GM11168 (cell line): ENCODE measurements around the gene DAB2IP.
"Not testable (repeated sequence)": the region's sequence is repeated elsewhere in the genome, so short reads cannot be mapped to it uniquely, and the experiment has no call there.

Experiments
- in situ Hi-C: fragments of 300-500 bp; cut with MboI; formaldehyde crosslinking; loops from one replicate; pipeline ENCODE4 v1.12.0; 2022; ENCODE audit warnings: low sequenced_read_pairs; ENCODE audit not compliant: unreplicated experiment

DAB2IP gene

GRCh38 chr9:121641224-121641611 lies 10.2 kb upstream of the DAB2IP start:
- in situ Hi-C loops = no loop called here

GRCh38 chr9:121642758-121643157 lies 8.7 kb upstream of the DAB2IP start:
- in situ Hi-C loops = no loop called here

- in situ Hi-C loops = no loop called here
Measured at GRCh38 chr9:121643473-121643872, 8.0 kb upstream of the DAB2IP start.

GRCh38 chr9:121644040-121644439 lies 7.4 kb upstream of the DAB2IP start:
- in situ Hi-C loops = not testable (repeated sequence)

GRCh38 chr9:121645003-121645402 lies 6.4 kb upstream of the DAB2IP start:
- in situ Hi-C loops = no loop called here

GRCh38 chr9:121645853-121646807 lies 5.3 kb upstream of the DAB2IP start:
- in situ Hi-C loops = no loop called here

- in situ Hi-C loops = no loop called here
Measured at GRCh38 chr9:121646992-121647391, 4.4 kb upstream of the DAB2IP start.

GRCh38 chr9:121648172-121648571 lies 3.3 kb upstream of the DAB2IP start:
- in situ Hi-C loops = no loop called here

GRCh38 chr9:121648799-121649198 lies 2.6 kb upstream of the DAB2IP start:
- in situ Hi-C loops = no loop called here

- in situ Hi-C loops = no loop called here
Measured at GRCh38 chr9:121649476-121650216, 1.8 kb upstream of the DAB2IP start.

GRCh38 chr9:121650217-121651007 lies 1.0 kb upstream of the DAB2IP start:
- in situ Hi-C loops = no loop called here

GRCh38 chr9:121651008-121651294 lies 483 bp upstream of the DAB2IP start:
- in situ Hi-C loops = no loop called here

GRCh38 chr9:121652021-121652837 lies 795 bp downstream of the DAB2IP start:
- in situ Hi-C loops = no loop called here

GRCh38 chr9:121652838-121653231 lies 1.4 kb downstream of the DAB2IP start:
- in situ Hi-C loops = no loop called here

GRCh38 chr9:121654499-121655140 lies 3.2 kb downstream of the DAB2IP start:
- in situ Hi-C loops = no loop called here

- in situ Hi-C loops = no loop called here
Measured at GRCh38 chr9:121655231-121655755, 3.9 kb downstream of the DAB2IP start.

GRCh38 chr9:121656941-121657470 lies 5.6 kb downstream of the DAB2IP start:
- in situ Hi-C loops = no loop called here

GRCh38 chr9:121658166-121658565 lies 6.7 kb downstream of the DAB2IP start:
- in situ Hi-C loops = no loop called here

- in situ Hi-C loops = no loop called here
Measured at GRCh38 chr9:121658591-121658990, 7.2 kb downstream of the DAB2IP start.
